Liver (tissue), 9 donors: ENCODE measurements around the gene GALNT9. TPM values are rescaled to one million over a fixed set of nuclear protein-coding genes. Genes with fewer than 3 reads are reported as not detected.

Experiments used
- DNase-seq: peaks from one replicate; pipeline ENCODE4 v3.0.0-alpha.2; 2017; ENCODE audit warnings: low spot score
- H3K27ac ChIP-seq, 2 donors: one replicate each; pipeline ENCODE4 v1.7.0; 2013; ENCODE audit warnings: inconsistent platforms in 2 of 2, low read length in 2 of 2, control low read depth in 1 of 2, low read depth in 1 of 2, mild to moderate bottlenecking in 1 of 2
- H3K27me3 ChIP-seq, 4 donors: one replicate each; pipeline versions ENCODE4 v1.6.1 to v1.7.0; 2013; ENCODE audit warnings: low read length in 3 of 4, inconsistent platforms in 1 of 4, mild to moderate bottlenecking in 1 of 4, moderate library complexity in 1 of 4; ENCODE audit not compliant: control insufficient read depth in 4 of 4, insufficient read depth in 4 of 4
- H3K36me3 ChIP-seq, 4 donors: one replicate each; pipeline versions ENCODE4 v1.6.1 to v1.7.0; 2013; ENCODE audit warnings: low read length in 3 of 4, mild to moderate bottlenecking in 3 of 4, low read depth in 1 of 4, moderate library complexity in 1 of 4; ENCODE audit not compliant: control insufficient read depth in 4 of 4, insufficient read depth in 3 of 4
- H3K4me1 ChIP-seq, 4 donors: one replicate each; pipeline versions ENCODE4 v1.6.1 to v1.7.0; 2013; ENCODE audit warnings: low read length in 3 of 4, mild to moderate bottlenecking in 3 of 4, moderate library complexity in 1 of 4; ENCODE audit not compliant: control insufficient read depth in 4 of 4, insufficient read depth in 4 of 4
- H3K4me3 ChIP-seq, 3 donors: one replicate each; pipeline versions ENCODE4 v1.6.1 to v1.7.0; 2013; ENCODE audit warnings: low read length in 3 of 3, control low read depth in 1 of 3, low read depth in 1 of 3, mild to moderate bottlenecking in 1 of 3
- H3K9ac ChIP-seq, 2 donors: one replicate each; pipeline ENCODE4 v1.7.0; 2013; ENCODE audit warnings: low read length in 2 of 2, mild to moderate bottlenecking in 2 of 2, moderate library complexity in 2 of 2, control low read depth in 1 of 2, low read depth in 1 of 2
- H3K9me3 ChIP-seq, 4 donors: one replicate each; pipeline versions ENCODE4 v1.6.1 to v1.7.0; 2013; ENCODE audit warnings: low read length in 3 of 4; ENCODE audit not compliant: control insufficient read depth in 4 of 4
- EGR1 ChIP-seq, 2 donors: IDR thresholded peaks; 2 replicates each; pipeline ENCODE4 v1.6.1; 2016 to 2018; ENCODE audit warnings: antibody characterized with exemption in 2 of 2, low read depth in 2 of 2
- FOXA1 ChIP-seq: IDR thresholded peaks from 2 replicates; pipeline ENCODE4 v1.6.1; 2016; ENCODE audit warnings: antibody characterized with exemption
- FOXA2 ChIP-seq: IDR thresholded peaks from 2 replicates; pipeline ENCODE4 v1.6.1; 2016; ENCODE audit warnings: antibody characterized with exemption
- GABPA ChIP-seq, 2 donors: IDR thresholded peaks in 1 of 2; conservative IDR thresholded peaks in 1 of 2; 2 replicates each; pipeline ENCODE4 v1.6.1; 2016; ENCODE audit warnings: antibody characterized with exemption in 2 of 2, mild to moderate bottlenecking in 1 of 2, moderate library complexity in 1 of 2
- HNF4A ChIP-seq, 2 donors: conservative IDR thresholded peaks; 2 replicates each; pipeline ENCODE4 v1.6.1; 2016; ENCODE audit warnings: antibody characterized with exemption in 2 of 2, mild to moderate bottlenecking in 2 of 2
- HNF4G ChIP-seq: IDR thresholded peaks from 2 replicates; pipeline ENCODE4 v1.6.1; 2016; ENCODE audit warnings: antibody characterized with exemption
- JUND ChIP-seq, 2 donors: IDR thresholded peaks; 2 replicates each; pipeline ENCODE4 v1.6.1; 2016; ENCODE audit warnings: antibody characterized with exemption in 2 of 2
- RAD21 ChIP-seq, 2 donors: IDR thresholded peaks; 2 replicates each; pipeline ENCODE4 v1.6.1; 2016; ENCODE audit warnings: antibody characterized with exemption in 2 of 2, mild to moderate bottlenecking in 2 of 2
- RXRA ChIP-seq, 2 donors: IDR thresholded peaks; 2 replicates each; pipeline ENCODE4 v1.6.1; 2017 to 2018; ENCODE audit warnings: antibody characterized with exemption in 2 of 2, mild to moderate bottlenecking in 1 of 2
- SP1 ChIP-seq: IDR thresholded peaks from 2 replicates; pipeline ENCODE4 v1.6.1; 2018; ENCODE audit warnings: antibody characterized with exemption, mild to moderate bottlenecking
- TAF1 ChIP-seq: conservative IDR thresholded peaks from 2 replicates; pipeline ENCODE4 v1.6.1; 2016; ENCODE audit warnings: antibody characterized with exemption, mild to moderate bottlenecking
- YY1 ChIP-seq: IDR thresholded peaks from 2 replicates; pipeline ENCODE4 v1.6.1; 2016; ENCODE audit warnings: antibody characterized with exemption, mild to moderate bottlenecking
- WGBS: extraction: QIAGEN DNeasy Blood & Tissue Kit; methylation state at CpG from one replicate; pipeline ENCODE4 v1.1.7; 2013; 5-methylcytosine and 5-hydroxymethylcytosine counted together
- polyA plus RNA-seq, 2 donors: library from polyadenylated mRNA; stranded (reverse) in 1 of 2; unstranded in 1 of 2; fragments of 200-250 nt in 1 of 2; fragments of >200 nt in 1 of 2; fragmentation: Nextera tagmentation in 1 of 2; extraction: Ambion mirVana in 1 of 2; gene quantifications; one replicate each; pipeline versions ENCODE4 v1.2.1 to v1.2.3, GENCODE V29; 2013 to 2015
- total RNA-seq, 2 donors: library from RNA; depleted of rRNA; stranded (reverse); fragments of >200 nt; gene quantifications; one replicate each; pipeline ENCODE4 v1.2.3, GENCODE V29; 2014
- TF ChIP-seq, protein P1 (sequence below): IDR thresholded peaks from 2 replicates; pipeline ENCODE4 v1.6.1; 2016; ENCODE audit warnings: antibody characterized with exemption
- TF ChIP-seq, protein P2 (sequence below): IDR thresholded peaks from 2 replicates; pipeline ENCODE4 v1.6.1; 2016; ENCODE audit warnings: antibody characterized with exemption, mild to moderate bottlenecking
- TF ChIP-seq, protein P3 (sequence below): IDR thresholded peaks from 2 replicates; pipeline ENCODE4 v1.6.1; 2016; ENCODE audit warnings: antibody characterized with exemption
- TF ChIP-seq, protein P4 (sequence below): IDR thresholded peaks from 2 replicates; pipeline ENCODE4 v1.6.1; 2016; ENCODE audit warnings: antibody characterized with exemption
- donor health status: healthy.
- donor health status: healthy.
- donor health status: healthy.
- donor health status: healthy.
- donor health status: healthy.

The GALNT9 gene
- total and polyA plus RNA-seq, 4 donors: 0.05 to 0.25 (median 0.09) TPM; not detected in 1

DNA sequence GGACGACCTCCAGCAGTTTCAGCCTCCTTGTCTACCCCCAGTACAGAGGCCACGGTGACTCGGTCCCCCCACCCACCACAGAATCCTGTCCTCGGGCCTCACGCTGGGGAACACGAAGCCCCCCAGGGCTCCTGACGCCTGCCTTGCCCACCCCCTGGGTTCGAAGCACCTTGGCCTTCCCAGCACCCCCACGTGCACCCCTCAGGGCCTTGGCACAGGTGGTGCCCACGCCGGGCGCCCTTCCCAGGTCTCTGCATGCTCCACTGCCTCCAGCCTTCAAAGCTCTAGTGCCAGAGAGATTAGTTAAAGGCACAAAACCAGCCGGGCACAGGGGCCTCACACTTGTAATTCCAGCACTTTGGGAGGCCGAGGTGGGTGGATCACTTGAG lies 123.3 kb downstream of the GALNT9 start:
- H3K4me3 ChIP-seq: no peak overlapping the region
- H3K9me3 ChIP-seq: peaks cover 0 to 3% (median 0%) of the 10 kb centered on the region in 4 donors
- DNase-seq: no peak
- H3K4me1 ChIP-seq: no peaks in the 10 kb centered on the region
- H3K27me3 ChIP-seq: peaks cover 0 to 3% (median 0%) of the 10 kb centered on the region in 4 donors
- no peaks in the 10 kb centered on the region for H3K36me3 ChIP-seq
- TF ChIP-seq GABPA (IDR thresholded peaks at IDR 0.05 in 1 of 2, conservative IDR thresholded peaks at IDR 0.05 in 1 of 2) (no peak), HNF4A (conservative IDR thresholded peaks at IDR 0.05) (no peak), TAF1 (no peak), SP1 (no peak), YY1 (no peak), FOXA1 (no peak)
- TF ChIP-seq, protein P1, sequence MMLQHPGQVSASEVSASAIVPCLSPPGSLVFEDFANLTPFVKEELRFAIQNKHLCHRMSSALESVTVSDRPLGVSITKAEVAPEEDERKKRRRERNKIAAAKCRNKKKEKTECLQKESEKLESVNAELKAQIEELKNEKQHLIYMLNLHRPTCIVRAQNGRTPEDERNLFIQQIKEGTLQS: no peak
- TF ChIP-seq, protein P2, sequence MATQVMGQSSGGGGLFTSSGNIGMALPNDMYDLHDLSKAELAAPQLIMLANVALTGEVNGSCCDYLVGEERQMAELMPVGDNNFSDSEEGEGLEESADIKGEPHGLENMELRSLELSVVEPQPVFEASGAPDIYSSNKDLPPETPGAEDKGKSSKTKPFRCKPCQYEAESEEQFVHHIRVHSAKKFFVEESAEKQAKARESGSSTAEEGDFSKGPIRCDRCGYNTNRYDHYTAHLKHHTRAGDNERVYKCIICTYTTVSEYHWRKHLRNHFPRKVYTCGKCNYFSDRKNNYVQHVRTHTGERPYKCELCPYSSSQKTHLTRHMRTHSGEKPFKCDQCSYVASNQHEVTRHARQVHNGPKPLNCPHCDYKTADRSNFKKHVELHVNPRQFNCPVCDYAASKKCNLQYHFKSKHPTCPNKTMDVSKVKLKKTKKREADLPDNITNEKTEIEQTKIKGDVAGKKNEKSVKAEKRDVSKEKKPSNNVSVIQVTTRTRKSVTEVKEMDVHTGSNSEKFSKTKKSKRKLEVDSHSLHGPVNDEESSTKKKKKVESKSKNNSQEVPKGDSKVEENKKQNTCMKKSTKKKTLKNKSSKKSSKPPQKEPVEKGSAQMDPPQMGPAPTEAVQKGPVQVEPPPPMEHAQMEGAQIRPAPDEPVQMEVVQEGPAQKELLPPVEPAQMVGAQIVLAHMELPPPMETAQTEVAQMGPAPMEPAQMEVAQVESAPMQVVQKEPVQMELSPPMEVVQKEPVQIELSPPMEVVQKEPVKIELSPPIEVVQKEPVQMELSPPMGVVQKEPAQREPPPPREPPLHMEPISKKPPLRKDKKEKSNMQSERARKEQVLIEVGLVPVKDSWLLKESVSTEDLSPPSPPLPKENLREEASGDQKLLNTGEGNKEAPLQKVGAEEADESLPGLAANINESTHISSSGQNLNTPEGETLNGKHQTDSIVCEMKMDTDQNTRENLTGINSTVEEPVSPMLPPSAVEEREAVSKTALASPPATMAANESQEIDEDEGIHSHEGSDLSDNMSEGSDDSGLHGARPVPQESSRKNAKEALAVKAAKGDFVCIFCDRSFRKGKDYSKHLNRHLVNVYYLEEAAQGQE: no peak
- TF ChIP-seq, protein P3, sequence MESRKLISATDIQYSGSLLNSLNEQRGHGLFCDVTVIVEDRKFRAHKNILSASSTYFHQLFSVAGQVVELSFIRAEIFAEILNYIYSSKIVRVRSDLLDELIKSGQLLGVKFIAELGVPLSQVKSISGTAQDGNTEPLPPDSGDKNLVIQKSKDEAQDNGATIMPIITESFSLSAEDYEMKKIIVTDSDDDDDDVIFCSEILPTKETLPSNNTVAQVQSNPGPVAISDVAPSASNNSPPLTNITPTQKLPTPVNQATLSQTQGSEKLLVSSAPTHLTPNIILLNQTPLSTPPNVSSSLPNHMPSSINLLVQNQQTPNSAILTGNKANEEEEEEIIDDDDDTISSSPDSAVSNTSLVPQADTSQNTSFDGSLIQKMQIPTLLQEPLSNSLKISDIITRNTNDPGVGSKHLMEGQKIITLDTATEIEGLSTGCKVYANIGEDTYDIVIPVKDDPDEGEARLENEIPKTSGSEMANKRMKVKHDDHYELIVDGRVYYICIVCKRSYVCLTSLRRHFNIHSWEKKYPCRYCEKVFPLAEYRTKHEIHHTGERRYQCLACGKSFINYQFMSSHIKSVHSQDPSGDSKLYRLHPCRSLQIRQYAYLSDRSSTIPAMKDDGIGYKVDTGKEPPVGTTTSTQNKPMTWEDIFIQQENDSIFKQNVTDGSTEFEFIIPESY: no peak
- no peak overlapping the region for H3K9ac ChIP-seq
- H3K27ac ChIP-seq: no peak overlapping the region
- WGBS: 63% methylated on average over 14 of the region's 14 CpGs

DNA sequence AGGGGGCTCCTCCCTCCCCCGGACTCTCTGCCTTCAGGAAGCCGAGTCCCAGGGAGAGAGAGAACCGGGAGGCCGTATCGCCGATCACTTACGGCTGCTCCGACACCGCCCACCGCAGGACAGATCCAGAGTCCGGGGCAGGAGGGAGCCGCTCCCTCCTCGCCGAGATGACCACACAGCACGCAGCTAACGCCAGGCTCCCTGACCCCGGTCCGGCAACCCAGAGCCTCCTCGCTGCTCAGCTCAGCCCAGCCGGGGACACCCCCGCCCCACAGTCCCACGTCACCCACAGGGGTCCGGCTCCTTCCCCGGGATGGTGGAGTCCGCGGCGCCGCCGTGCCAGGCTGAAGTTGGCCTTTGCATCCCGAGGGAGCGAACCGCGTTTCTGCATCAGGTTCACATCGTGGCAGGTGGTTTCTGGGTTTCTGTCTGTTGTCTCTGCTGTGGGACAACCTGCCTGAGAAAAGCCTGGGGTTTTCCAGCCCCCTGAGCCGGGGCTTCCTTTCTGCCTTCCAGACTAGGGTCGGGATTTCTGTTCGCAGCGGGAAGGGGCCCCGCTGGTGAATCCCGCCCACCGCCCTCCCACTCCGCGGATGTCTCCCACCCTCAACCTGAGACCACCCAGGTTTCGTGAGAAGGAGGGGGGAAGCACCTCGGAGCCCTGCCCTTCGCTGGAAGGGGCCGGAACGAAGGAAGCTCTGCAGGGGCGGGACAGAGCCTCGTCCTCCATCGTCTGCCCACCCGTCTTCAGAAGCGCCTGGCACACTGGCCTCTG lies 123.9 kb downstream of the GALNT9 start:
- H3K36me3 ChIP-seq: no peaks in the 10 kb centered on the region
- TF ChIP-seq YY1 (no peak), RXRA (IDR thresholded peaks at IDR 0.05) (no peak)
- WGBS: 13% methylated on average over 53 of the region's 53 CpGs
- no peak overlapping the region for H3K4me3 ChIP-seq
- peaks cover 0 to 3% (median 0%) of the 10 kb centered on the region in 4 donors for H3K27me3 ChIP-seq
- H3K27ac ChIP-seq: no peak overlapping the region
- DNase-seq: no peak
- no peak overlapping the region for H3K9ac ChIP-seq
- H3K9me3 ChIP-seq: peaks cover 0 to 3% (median 0%) of the 10 kb centered on the region in 4 donors
- H3K4me1 ChIP-seq: no peaks in the 10 kb centered on the region

DNA sequence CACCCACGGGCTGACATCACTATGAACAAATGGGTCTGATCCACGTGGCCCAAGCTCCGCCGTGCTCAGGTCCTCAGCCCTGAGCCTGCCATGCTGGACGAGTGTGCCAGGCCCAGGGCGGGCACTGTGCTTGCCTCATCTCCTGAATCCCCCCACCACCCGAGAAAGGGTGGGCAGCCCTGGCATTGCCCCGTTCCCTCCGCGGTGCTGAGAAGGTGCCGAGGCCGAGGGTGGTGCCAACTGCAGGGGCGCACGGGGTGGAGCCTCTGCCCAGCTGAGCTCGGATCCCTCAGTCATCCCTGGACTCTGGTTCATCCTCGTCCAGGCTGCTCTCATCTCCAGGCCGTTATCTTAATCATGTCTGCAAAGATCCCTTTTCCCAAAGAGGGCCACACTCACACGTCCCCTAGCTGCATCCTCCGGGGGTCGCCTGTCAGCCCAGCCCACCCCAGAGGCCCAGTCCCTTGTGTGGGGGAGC lies 124.6 kb downstream of the GALNT9 start:
- H3K9ac ChIP-seq: no peak overlapping the region
- H3K36me3 ChIP-seq: no peaks in the 10 kb centered on the region
- TF ChIP-seq HNF4G: no peak
- no peak for TF ChIP-seq RAD21 (IDR thresholded peaks at IDR 0.05)
- TF ChIP-seq, protein P1: no peak
- TF ChIP-seq, protein P3: no peak
- no peak for TF ChIP-seq FOXA2
- TF ChIP-seq GABPA (IDR thresholded peaks at IDR 0.05 in 1 of 2, conservative IDR thresholded peaks at IDR 0.05 in 1 of 2): no peak
- no peak for TF ChIP-seq SP1
- TF ChIP-seq, protein P4, sequence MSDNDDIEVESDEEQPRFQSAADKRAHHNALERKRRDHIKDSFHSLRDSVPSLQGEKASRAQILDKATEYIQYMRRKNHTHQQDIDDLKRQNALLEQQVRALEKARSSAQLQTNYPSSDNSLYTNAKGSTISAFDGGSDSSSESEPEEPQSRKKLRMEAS: no peak
- no peak for TF ChIP-seq JUND (IDR thresholded peaks at IDR 0.05)
- TF ChIP-seq TAF1: no peak
- TF ChIP-seq EGR1 (IDR thresholded peaks at IDR 0.05; ENCODE audit: low read depth in 2 of 2): no peak
- no peak for TF ChIP-seq YY1
- 65% methylated on average over 20 of the region's 20 CpGs for WGBS
- DNase-seq: no peak
- peaks cover 0 to 3% (median 0%) of the 10 kb centered on the region in 4 donors for H3K9me3 ChIP-seq
- H3K4me1 ChIP-seq: no peaks in the 10 kb centered on the region
- peaks cover 0 to 3% (median 0%) of the 10 kb centered on the region in 4 donors for H3K27me3 ChIP-seq
- H3K27ac ChIP-seq: no peak overlapping the region
- H3K4me3 ChIP-seq: no peak overlapping the region
